Mesenchymal stem cell (in vitro differentiated cells and primary cell): ENCODE measurements around the gene PADI3.

Experiments
- DNase-seq: peaks from one replicate; pipeline ENCODE4 v3.0.0-alpha.2; 2013
- H2AFZ ChIP-seq: one replicate; pipeline ENCODE4 v1.6.1; 2013; ENCODE audit warnings: low read depth, mild to moderate bottlenecking, control low read depth, inconsistent platforms, low read length, moderate library complexity
- H2AK5ac ChIP-seq: 2 replicates; pipeline ENCODE4 v1.6.1; 2013; ENCODE audit warnings: low read length, moderate library complexity, mild to moderate bottlenecking, inconsistent platforms; ENCODE audit not compliant: severe bottlenecking
- H2BK120ac ChIP-seq: one replicate; pipeline ENCODE4 v1.6.1; 2013; ENCODE audit warnings: low read depth, mild to moderate bottlenecking, inconsistent platforms, low read length, moderate library complexity
- H2BK12ac ChIP-seq, 2 experiments: one replicate each; pipeline ENCODE4 v1.6.1; 2013; ENCODE audit warnings: inconsistent platforms in 2 of 2, low read length in 2 of 2, mild to moderate bottlenecking in 2 of 2, moderate library complexity in 2 of 2, control low read depth in 1 of 2
- H2BK15ac ChIP-seq: one replicate; pipeline ENCODE4 v1.6.1; 2013; ENCODE audit warnings: mild to moderate bottlenecking, low read depth, inconsistent platforms; ENCODE audit not compliant: poor library complexity, severe bottlenecking
- H2BK5ac ChIP-seq: 2 replicates; pipeline ENCODE4 v1.6.1; 2013; ENCODE audit warnings: low read depth, mild to moderate bottlenecking, low read length, control low read depth, inconsistent platforms; ENCODE audit not compliant: poor library complexity, severe bottlenecking
- H3K14ac ChIP-seq, 2 experiments: one replicate each; pipeline ENCODE4 v1.6.1; 2013; ENCODE audit warnings: inconsistent platforms in 2 of 2, low read length in 2 of 2, control low read depth in 1 of 2, mild to moderate bottlenecking in 1 of 2, moderate library complexity in 1 of 2
- H3K18ac ChIP-seq, 2 experiments: one replicate each; pipeline ENCODE4 v1.6.1; 2013; ENCODE audit warnings: inconsistent platforms in 2 of 2, low read length in 2 of 2, control low read depth in 1 of 2, low read depth in 1 of 2, mild to moderate bottlenecking in 1 of 2
- H3K23ac ChIP-seq, 2 experiments: one replicate each; pipeline ENCODE4 v1.6.1; 2013; ENCODE audit warnings: inconsistent platforms in 2 of 2, low read length in 2 of 2, mild to moderate bottlenecking in 2 of 2, moderate library complexity in 2 of 2, control low read depth in 1 of 2
- H3K27ac ChIP-seq: 2 replicates; pipeline ENCODE4 v1.5.1; 2013; ENCODE audit warnings: mild to moderate bottlenecking, moderate library complexity, low read length, control low read depth, inconsistent platforms; ENCODE audit not compliant: poor library complexity, severe bottlenecking
- H3K27me3 ChIP-seq, 2 experiments: 2 replicates each; pipeline versions ENCODE4 v1.6.1 to v1.7.0; 2013; ENCODE audit warnings: low read length in 2 of 2, mild to moderate bottlenecking in 2 of 2, moderate library complexity in 2 of 2, control low read depth in 1 of 2, inconsistent platforms in 1 of 2; ENCODE audit not compliant: control insufficient read depth in 1 of 2, insufficient read depth in 1 of 2
- H3K36me3 ChIP-seq, 2 experiments: 2 replicates each; pipeline versions ENCODE4 v1.6.1 to v1.7.0; 2013; ENCODE audit warnings: low read length in 2 of 2, control low read depth in 1 of 2, inconsistent platforms in 1 of 2, low read depth in 1 of 2, mild to moderate bottlenecking in 1 of 2; ENCODE audit not compliant: insufficient read depth in 2 of 2, control insufficient read depth in 1 of 2
- H3K4ac ChIP-seq, 2 experiments: one replicate each; pipeline ENCODE4 v1.6.1; 2013; ENCODE audit warnings: inconsistent platforms in 2 of 2, low read length in 2 of 2, mild to moderate bottlenecking in 2 of 2, moderate library complexity in 2 of 2, control low read depth in 1 of 2, low read depth in 1 of 2
- H3K4me1 ChIP-seq: 2 replicates; pipeline ENCODE4 v1.6.1; 2013; ENCODE audit warnings: low read depth, low read length, control low read depth; ENCODE audit not compliant: control insufficient read depth, insufficient read depth
- H3K4me2 ChIP-seq: 2 replicates; pipeline ENCODE4 v1.6.1; 2013; ENCODE audit warnings: low read length, mild to moderate bottlenecking, inconsistent platforms; ENCODE audit not compliant: poor library complexity, severe bottlenecking
- H3K4me3 ChIP-seq, 2 experiments: 2 replicates each; pipeline versions ENCODE4 v1.5.1 to v1.7.0; 2013; ENCODE audit warnings: low read length in 2 of 2, mild to moderate bottlenecking in 2 of 2, control low read depth in 1 of 2, low read depth in 1 of 2; ENCODE audit not compliant: insufficient read depth in 1 of 2
- H3K79me1 ChIP-seq: replicated peaks from 2 replicates; pipeline ENCODE4 v1.6.1; 2013; ENCODE audit warnings: mild to moderate bottlenecking, control low read depth, low read length, inconsistent platforms; ENCODE audit not compliant: poor library complexity, severe bottlenecking
- H3K9ac ChIP-seq: 2 replicates; pipeline ENCODE4 v1.7.0; 2013; ENCODE audit warnings: mild to moderate bottlenecking, low read length, moderate library complexity
- H3K9me3 ChIP-seq: 2 replicates; pipeline ENCODE4 v1.7.0; 2013; ENCODE audit warnings: mild to moderate bottlenecking, low read length; ENCODE audit not compliant: control insufficient read depth
- H4K8ac ChIP-seq: one replicate; pipeline ENCODE4 v1.6.1; 2013; ENCODE audit warnings: inconsistent platforms, mild to moderate bottlenecking, low read length, moderate library complexity
- H4K91ac ChIP-seq: one replicate; pipeline ENCODE4 v1.6.1; 2013; ENCODE audit warnings: mild to moderate bottlenecking, low read length, inconsistent platforms
- WGBS: methylation state at CpG from one replicate; pipeline ENCODE4 v1.1.7; 2013; ENCODE audit warnings: mixed read lengths; 5-methylcytosine and 5-hydroxymethylcytosine counted together

Gene PADI3

DNA sequence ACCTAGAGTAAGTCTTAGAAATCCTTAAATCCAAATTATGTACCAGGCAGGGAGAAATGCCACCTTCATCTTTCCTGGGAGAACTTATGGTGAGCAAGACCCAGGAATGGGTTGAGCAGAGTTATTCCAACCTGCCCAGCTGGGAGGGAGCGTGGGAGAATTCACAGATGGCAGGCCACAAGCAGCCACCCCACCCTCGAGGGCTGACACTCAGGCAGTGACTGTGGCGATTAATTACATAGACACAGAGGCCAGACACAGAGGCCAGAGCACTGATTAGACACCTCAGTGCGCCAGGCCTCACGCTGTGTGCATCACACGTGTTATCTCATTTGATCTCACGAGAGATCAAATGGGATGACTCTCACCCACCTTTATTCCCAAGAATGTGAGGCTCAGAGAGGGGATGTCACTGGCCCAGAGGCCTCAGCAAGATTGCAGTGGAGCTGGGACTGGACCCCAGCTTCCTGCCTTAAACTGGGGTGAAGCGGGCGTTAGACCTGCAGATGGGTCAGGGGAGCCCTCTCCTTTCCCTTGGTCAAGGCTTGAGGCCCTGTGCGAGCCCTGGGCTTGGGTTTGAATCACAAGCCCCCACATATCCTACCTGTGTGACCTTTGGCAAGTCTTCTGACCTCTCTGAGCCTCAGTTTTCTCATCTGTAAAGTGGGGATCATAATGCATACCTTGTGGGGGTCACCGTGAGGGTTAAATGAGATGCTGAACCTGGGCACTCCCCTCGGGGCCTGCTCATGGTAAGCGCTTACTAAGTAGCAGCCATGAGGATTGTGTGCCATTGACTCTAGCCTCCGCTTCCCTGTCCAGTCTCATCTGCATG, 30.3 kb downstream of the PADI3 start:
- Histone ChIP-seq H3K4me2 (no peak overlapping the region), H3K4me3 (no peak overlapping the region), H3K23ac (no peak overlapping the region), H2BK5ac (no peak overlapping the region), H2AFZ (no peak overlapping the region), H3K79me1 (no peaks in the 10 kb centered on the region), H3K9ac (no peak overlapping the region), H4K91ac (no peak overlapping the region), H3K4ac (no peak overlapping the region), H2BK15ac (no peak overlapping the region), H3K27me3 (peaks cover under 1 to 80% of the 10 kb centered on the region in 2 experiments), H3K14ac (no peak overlapping the region), H3K36me3 (no peaks in the 10 kb centered on the region), H2AK5ac (no peak overlapping the region), H3K9me3 (no peaks in the 10 kb centered on the region), H3K4me1 (peaks cover 6% of the 10 kb centered on the region), H3K27ac (no peak overlapping the region), H2BK12ac (no peak overlapping the region), H3K18ac (no peak overlapping the region), H4K8ac (no peak overlapping the region), H2BK120ac (no peak overlapping the region)
- 82% methylated on average over 13 of the region's 14 CpGs for WGBS
- no peak for DNase-seq

DNA sequence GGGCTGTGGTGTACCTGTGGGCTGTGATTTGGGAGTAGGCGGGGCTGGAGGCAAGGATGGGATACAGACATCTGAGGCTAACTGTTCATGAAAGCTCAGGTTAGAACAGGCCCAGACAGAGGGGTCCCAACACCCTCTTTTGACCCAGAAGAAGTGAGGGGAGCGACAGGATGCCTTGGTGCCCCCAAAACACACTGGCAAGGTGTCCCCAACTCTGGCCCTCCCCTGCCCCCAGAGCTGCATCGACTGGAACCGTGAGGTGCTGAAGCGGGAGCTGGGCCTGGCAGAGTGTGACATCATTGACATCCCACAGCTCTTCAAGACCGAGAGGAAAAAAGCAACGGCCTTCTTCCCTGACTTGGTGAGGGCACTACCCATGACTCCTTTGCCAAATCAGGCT, 31.5 kb downstream of the PADI3 start:
- no peak for DNase-seq
- Histone ChIP-seq H3K36me3 (no peaks in the 10 kb centered on the region), H3K4me2 (no peak overlapping the region), H3K23ac (no peak overlapping the region), H2AK5ac (no peak overlapping the region), H2BK5ac (no peak overlapping the region), H3K27me3 (peaks cover 7 to 90% of the 10 kb centered on the region in 2 experiments), H2BK120ac (no peak overlapping the region), H3K14ac (no peak overlapping the region), H3K4ac (no peak overlapping the region), H2AFZ (no peak overlapping the region), H2BK15ac (no peak overlapping the region), H3K79me1 (no peaks in the 10 kb centered on the region), H2BK12ac (no peak overlapping the region), H4K91ac (no peak overlapping the region), H3K27ac (no peak overlapping the region), H3K9me3 (no peaks in the 10 kb centered on the region), H3K9ac (no peak overlapping the region), H3K4me1 (peaks cover 6% of the 10 kb centered on the region), H3K18ac (no peak overlapping the region), H3K4me3 (no peak overlapping the region), H4K8ac (no peak overlapping the region)
- WGBS: 85% methylated on average over 7 of the region's 7 CpGs

DNA sequence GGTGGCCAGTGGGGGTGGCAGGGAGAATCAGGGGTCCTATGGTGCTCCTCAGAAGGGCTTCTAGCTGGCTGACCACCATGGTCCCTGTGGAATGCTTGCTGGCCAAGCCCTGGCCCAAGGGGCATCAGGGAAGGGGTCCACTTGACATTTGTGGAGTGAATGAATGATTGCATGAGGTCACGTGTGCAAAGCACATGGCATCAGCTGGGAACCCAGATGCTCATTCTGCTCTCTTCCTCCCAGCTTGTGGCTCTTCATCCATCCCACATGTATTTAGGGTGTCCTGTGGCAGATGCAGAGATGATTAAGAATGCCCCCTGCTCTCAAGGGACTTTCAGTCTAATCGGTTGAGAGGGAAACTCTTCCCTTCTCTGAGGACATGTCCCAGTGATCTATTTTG, 32.0 kb downstream of the PADI3 start:
- 90% methylated on average over 2 of the region's 2 CpGs for WGBS
- H3K4me2 ChIP-seq: no peak overlapping the region
- no peak overlapping the region for H3K4ac ChIP-seq
- H3K18ac ChIP-seq: no peak overlapping the region
- H2AK5ac ChIP-seq: no peak overlapping the region
- H3K36me3 ChIP-seq: no peaks in the 10 kb centered on the region
- no peaks in the 10 kb centered on the region for H3K79me1 ChIP-seq
- H2BK12ac ChIP-seq: no peak overlapping the region
- H3K9ac ChIP-seq: no peak overlapping the region
- peaks cover 7 to 88% of the 10 kb centered on the region in 2 experiments for H3K27me3 ChIP-seq
- no peak for DNase-seq
- no peak overlapping the region for H4K8ac ChIP-seq
- no peak overlapping the region for H2BK5ac ChIP-seq
- no peak overlapping the region for H2BK15ac ChIP-seq
- H3K27ac ChIP-seq: no peak overlapping the region
- H2AFZ ChIP-seq: no peak overlapping the region
- no peaks in the 10 kb centered on the region for H3K9me3 ChIP-seq
- H2BK120ac ChIP-seq: no peak overlapping the region
- no peak overlapping the region for H3K23ac ChIP-seq
- H3K4me1 ChIP-seq: peaks cover 6% of the 10 kb centered on the region
- H4K91ac ChIP-seq: no peak overlapping the region
- no peak overlapping the region for H3K4me3 ChIP-seq
- H3K14ac ChIP-seq: no peak overlapping the region

DNA sequence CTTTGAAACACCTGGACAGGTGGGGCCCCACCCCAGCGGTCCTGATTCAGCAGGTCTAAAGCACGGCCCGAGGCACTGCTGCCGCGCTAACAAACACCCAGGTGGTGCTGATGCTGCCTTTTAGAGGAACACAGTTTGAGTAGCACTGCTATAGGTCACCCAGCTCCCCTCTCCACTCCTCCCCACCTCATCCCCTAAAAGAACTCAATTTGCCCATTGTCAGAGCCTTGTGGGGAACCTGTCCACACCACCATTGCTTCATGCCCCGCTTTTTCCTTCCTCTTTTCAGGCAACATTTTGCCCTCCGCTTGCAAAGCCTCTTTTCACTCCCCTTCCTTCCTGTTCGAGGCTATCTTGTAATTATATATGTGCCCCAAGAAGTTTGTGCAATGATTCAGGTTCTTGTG, 32.9 kb downstream of the PADI3 start:
- no peak overlapping the region for H3K9ac ChIP-seq
- H3K23ac ChIP-seq: no peak overlapping the region
- H4K91ac ChIP-seq: no peak overlapping the region
- H2BK120ac ChIP-seq: no peak overlapping the region
- H2AFZ ChIP-seq: no peak overlapping the region
- peaks cover 7 to 90% of the 10 kb centered on the region in 2 experiments for H3K27me3 ChIP-seq
- no peak overlapping the region for H3K14ac ChIP-seq
- H3K4me1 ChIP-seq: peaks cover 5% of the 10 kb centered on the region
- no peak overlapping the region for H2BK15ac ChIP-seq
- H3K4me3 ChIP-seq: no peak overlapping the region
- H3K36me3 ChIP-seq: no peaks in the 10 kb centered on the region
- H3K4ac ChIP-seq: no peak overlapping the region
- WGBS: 65% methylated on average over 6 of the region's 8 CpGs
- H4K8ac ChIP-seq: no peak overlapping the region
- no peaks in the 10 kb centered on the region for H3K9me3 ChIP-seq
- H3K18ac ChIP-seq: no peak overlapping the region
- H2BK5ac ChIP-seq: no peak overlapping the region
- H2AK5ac ChIP-seq: no peak overlapping the region
- H3K79me1 ChIP-seq: no peaks in the 10 kb centered on the region
- no peak for DNase-seq
- H3K27ac ChIP-seq: no peak overlapping the region
- H2BK12ac ChIP-seq: no peak overlapping the region
- no peak overlapping the region for H3K4me2 ChIP-seq
